GM19328 (cell line): Measurements from ENCODE around the gene MRPL24.

Source experiments
- ATAC-seq: cut with Tn5 transposase; IDR thresholded peaks from one replicate; pipeline ENCODE4 v1.9.1; 2021; ENCODE audit warnings: mild to moderate bottlenecking, moderate library complexity; ENCODE audit not compliant: unreplicated experiment

MRPL24 gene

GRCh38 chr1:156693848-156694689, 46.8 kb downstream of the MRPL24 start:
- ATAC-seq: no peak

GRCh38 chr1:156692925-156693847, 47.7 kb downstream of the MRPL24 start:
- no peak for ATAC-seq

- ATAC-seq: no peak
Observed at GRCh38 chr1:156692441-156692924, 48.4 kb downstream of the MRPL24 start.

- ATAC-seq: no peak
Observed at GRCh38 chr1:156691665-156692440, 49.0 kb downstream of the MRPL24 start.

- no peak for ATAC-seq
Observed at GRCh38 chr1:156691191-156691590, 49.7 kb downstream of the MRPL24 start.

- ATAC-seq: no peak
Observed at GRCh38 chr1:156690675-156691036, 50.2 kb downstream of the MRPL24 start.

- no peak for ATAC-seq
Observed at GRCh38 chr1:156689953-156690674, 50.8 kb downstream of the MRPL24 start.

GRCh38 chr1:156689035-156689952, 51.6 kb downstream of the MRPL24 start:
- ATAC-seq: no peak
